IPS DF 19.7 (cell line): ENCODE results near the gene UBE2D1.

Experiments
- DNase-seq: peaks from one replicate; pipeline ENCODE4 v3.0.0-alpha.2; 2013; ENCODE audit warnings: low read depth, low spot score

Gene UBE2D1

DNA sequence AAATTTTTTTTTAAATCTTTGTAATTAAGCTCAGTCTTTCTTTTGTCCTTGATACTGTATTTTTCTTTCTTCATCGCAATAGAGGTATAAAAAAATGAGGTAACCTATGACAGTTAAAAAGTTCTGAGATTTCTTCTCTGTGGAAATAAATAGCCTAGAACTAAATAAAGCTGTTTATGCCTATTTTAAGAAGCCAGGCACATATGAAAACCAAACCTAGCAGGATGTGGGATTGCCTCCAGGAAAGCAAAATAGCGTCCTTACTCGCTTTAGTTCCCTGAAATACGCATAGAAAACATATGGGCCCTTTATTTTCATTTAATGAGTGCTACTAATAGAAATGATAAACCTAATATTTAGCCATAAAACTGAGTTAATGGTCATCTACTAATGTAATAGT, 6.6 kb downstream of the UBE2D1 start:
- DNase-seq = no peak

DNA sequence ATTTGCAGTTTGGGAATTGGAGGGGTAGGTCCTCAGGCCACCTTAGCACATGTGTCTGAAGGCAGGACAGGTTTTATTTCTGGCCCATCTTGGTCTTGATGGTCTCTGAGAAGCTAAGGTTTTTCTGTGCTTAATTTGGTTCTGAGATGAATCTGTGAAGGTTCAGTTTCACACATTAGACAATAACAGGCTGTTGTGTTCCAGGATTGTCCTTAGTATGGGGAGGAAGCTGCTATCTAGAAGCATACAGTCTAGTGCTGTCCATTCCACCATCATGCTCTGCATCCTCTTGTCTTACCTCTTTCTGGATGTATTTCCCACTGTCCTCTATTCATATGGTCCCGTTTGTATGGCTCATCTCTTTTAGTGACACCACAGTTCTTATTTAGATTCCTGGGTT, 7.1 kb downstream of the UBE2D1 start:
- no peak for DNase-seq

DNA sequence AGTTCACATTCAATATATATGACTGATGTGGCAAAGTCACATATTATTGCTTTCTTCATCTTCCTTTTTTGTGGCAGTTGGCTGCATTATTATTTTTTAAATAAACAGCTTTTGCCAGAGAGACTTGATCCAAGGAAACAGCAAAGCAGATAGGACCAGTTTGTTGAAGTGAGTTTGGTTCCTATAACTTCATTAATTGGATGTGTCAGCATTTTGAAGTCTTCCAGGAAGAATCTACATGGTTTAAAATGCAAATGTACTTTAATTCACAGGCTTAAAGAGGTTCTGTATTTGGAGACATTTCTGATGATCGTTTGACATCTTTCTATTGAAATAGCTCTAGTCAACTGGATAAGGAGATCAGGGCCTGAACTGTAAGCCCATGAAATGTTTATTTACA, 13.2 kb downstream of the UBE2D1 start:
- no peak for DNase-seq

DNA sequence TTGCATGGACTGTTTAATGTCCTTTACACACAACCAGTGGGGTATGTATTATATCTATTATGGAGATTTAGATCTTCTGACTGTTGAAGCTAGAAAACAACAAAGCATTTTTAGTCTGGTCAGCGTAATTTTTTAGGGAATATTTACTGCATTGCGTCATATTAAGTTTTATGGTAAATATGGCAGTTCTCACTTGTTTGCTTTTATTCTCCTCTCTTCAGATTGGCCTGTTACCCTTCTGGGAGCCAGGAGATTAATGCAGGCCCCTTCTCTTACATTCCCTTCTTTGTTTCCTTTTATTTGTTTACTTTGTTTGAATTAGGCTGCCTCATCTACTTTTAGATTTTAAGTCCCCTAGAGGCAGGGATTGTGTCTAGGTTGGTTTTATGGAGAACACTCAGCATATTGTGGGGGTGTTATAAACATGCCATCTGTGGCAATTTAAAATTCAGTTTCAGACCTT, 13.8 kb downstream of the UBE2D1 start:
- no peak for DNase-seq

DNA sequence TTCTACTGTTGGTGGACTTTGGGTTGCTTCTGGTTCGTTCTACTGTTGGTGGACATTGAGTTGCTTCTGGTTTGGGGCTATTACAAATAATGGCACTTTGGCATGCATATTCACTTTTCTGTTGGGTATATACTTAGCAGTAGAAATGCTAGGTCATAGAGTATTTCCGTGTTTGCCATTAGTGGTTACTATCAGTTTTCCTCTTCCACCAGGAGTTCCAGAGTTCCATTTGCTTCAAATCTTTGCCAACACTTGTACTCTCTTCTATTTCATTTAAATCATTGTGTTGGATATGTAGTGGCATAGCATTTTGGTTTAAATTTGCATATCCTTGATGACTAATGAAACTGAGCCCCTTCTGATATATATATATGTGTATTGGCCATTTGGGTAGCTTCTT, 15.2 kb downstream of the UBE2D1 start:
- no peak for DNase-seq

DNA sequence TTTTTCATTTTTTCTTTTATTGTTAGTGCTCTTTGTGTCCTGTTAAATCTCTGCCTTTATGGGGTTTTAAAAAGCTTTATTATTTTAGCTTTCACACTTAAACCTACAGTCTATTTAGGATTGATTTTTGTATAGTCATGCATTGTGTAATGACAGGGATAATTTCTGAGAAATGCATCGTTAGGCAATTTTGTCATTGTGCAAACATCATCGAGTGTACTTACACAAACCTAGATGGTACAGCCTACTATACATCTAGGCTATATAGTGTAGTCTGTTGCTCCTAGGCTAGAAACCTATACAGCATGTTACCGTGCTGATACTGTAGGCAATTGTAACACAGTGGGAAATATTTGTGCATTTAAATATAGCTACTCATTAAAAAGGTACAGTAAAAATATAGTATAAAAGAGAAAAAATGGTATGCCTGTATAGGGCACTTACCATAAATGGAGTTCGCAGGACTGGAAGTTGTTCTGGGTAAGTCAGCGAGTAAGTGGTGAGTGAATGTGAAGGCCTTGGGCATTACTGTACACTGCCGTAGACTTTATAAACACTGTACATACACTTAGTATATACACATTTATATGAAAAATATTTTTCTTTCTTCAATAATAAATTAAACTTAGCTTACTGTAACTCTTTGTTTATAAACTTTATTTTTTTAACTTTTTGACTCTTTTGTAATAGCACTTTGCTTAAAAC, 16.0 kb downstream of the UBE2D1 start:
- DNase-seq = no peak

DNA sequence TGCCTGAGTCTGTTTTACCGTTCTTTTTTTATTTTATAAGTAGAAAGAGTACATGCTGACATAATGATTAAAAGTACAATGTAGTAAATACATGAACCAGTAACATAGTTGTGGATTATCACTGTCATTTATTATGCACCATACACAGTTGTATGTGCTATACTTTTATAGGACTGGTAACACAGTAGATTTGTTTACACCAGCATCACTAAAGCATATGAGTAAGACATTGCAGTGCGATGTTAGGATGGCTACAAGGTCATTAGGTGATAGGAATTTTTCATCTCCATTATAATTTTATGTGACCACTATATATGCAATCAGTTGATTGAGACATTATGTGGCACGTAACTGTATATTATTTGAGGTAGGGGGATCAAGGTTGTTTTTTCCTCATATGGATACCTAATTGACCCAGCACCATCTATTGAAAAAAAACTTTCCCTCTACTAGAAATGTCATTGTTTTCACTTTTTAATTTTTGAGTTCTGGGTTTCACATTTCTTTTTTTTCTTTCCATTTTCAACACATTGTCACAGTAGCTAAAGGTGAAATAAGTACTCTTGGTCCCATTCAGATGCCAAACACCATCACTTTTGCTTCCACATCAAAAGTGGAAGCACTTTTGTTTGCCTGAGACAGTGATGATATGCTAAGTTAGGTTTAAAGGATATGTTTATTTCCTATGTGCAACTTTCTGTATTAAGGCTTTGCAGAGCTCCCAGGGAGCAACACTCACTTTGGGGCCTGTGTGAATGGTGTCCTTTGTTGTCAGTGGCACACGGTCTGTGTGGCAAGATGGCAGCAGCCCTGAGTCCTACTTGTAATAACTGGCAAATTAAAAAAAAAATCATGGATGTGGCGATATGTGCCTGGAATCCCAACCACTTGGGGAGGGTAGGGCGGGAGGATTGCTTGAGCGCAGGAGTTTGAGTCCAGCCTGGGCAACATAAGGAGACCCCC, 17.1 kb downstream of the UBE2D1 start:
- DNase-seq = no peak

DNA sequence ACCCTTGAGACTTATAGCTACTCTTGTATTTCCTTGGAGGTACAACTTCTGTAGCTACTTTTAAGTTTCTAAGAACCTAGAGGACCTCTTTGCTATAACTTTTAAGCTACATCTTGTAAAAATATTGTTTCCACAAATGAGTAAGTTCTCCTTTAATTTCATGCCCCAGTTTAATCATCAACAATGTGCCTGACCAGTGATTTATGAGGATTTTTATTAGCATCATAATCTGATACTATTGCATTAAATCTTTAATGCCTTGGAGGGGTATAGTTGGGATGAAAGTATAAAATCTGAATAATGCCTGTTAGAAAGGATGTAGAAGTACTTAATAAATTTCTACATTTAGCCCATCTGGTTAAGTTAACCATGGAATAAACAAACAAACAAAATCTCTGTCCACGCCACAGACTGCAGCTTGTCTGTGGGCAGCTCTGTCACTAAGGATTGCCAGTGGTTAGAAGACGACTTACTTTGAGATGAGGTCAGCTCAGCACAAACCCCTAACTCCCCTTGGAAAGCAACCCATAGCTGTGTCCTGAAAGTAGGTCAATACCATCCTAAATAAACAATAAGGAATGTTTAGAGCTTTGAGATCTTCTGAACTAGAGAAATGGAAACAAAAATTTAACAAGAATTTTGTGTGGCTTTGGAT, 18.3 kb downstream of the UBE2D1 start:
- DNase-seq = no peak

DNA sequence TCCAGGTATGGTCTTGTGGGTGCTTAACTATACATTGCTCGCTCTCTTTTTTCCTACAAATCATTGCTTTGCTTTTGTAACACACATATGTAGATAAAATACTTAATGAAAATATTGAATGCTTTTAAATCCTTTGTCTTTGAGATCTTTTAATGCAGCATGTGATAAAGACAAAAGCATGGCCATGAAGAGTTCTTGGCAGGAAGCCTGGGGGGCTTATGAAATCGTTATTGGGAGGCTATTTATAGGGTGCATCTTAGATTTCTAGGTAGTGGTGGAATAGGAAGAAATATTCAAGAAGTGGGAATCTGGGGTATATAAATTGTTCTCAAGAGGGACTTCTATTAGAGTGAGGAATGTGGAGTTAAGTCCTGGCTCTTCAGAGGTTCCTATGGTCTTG, 21.9 kb downstream of the UBE2D1 start:
- DNase-seq = no peak

DNA sequence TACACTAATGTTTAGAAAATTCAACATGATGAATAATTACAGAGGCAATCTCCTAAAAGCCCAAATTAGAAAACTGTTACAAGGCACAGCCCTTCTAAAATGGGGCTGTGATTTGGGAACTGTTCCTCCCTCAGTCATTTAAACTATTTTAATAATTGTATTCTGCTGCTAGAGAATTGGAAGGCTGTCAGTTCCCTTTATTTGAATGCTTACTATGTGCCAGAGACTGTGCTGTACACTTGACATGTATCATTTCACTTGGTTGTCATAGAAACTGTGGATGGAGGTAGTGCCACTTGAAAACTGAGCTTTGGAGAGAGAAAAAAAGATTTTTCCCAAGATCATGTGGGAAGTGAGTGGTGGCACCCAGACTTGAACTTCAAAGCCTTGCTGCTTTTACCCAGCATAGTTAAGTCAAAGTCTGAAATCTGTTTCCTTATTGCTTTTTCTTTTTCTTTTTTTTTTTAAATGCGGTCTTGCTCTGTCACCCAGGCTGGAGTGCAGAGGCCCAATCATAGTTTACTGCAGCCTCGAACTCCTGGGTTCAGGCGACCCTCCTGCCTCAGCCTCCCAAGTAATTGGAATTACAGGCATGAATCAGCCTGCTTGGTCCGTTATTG, 23.6 kb downstream of the UBE2D1 start:
- DNase-seq = no peak

DNA sequence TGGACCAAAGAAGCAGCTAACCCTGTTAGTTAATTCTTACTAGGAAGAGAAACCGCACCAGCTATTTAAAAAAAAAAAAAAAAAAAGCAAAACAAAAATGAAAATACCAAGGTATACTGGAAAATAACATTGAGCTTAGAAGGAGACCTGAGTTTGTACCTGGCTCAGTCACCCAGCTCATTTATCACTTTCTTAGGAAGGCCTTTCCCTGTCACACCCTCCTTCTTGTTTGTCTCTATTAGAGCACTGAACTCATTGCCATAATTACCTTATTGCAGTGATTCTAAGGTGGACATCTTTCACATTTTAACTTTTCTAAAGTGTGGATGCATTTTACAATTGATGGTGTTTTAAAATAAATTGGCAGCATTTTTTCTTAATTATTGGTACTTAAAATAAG, 24.1 kb downstream of the UBE2D1 start:
- DNase-seq = no peak

DNA sequence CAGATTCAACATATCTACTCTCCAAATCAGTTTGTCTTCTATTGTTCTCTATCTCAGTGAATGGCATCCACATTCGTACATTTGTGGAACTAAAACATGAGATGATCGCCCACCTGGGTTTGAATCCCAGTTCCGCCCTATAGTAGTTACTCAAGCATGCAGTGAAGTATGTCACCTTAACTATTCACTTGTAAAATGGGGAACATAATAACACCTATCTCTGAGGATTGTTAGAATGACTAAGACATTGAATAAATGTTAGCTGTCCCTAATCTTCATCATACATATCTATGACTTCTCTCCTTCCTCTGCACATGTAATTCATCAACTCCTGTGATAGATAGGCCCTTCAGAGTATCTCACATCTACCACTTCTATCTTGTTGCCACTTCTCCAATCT, 24.7 kb downstream of the UBE2D1 start:
- no peak for DNase-seq

DNA sequence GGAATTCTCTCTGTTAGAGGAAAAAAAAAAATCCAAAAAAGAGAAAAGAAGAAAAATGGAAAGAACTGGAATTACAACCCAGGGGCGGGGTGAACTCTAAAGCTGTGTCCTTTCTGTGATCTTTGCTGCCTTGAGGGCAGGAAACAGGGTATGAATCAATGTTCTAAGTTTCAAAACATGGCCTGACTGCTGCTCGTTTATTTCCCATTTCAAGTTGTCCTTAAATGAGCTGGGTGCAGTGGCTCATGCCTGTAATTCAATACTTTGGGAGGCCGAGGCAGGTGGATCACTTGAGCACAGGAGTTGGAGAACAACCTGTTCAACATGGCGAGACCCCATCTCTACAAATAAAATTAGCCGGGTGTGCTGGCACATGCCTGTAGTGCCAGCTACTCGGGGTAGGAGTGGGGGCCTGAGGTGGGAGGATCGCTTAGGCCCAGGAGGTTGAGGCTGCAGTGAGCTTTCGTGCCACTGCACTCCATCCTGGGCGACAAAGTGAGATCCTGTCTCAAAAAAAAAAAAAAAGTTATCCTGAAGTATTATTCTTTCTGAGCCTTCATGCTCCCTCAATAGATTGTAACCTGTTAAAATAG, 25.7 kb downstream of the UBE2D1 start:
- no peak for DNase-seq

DNA sequence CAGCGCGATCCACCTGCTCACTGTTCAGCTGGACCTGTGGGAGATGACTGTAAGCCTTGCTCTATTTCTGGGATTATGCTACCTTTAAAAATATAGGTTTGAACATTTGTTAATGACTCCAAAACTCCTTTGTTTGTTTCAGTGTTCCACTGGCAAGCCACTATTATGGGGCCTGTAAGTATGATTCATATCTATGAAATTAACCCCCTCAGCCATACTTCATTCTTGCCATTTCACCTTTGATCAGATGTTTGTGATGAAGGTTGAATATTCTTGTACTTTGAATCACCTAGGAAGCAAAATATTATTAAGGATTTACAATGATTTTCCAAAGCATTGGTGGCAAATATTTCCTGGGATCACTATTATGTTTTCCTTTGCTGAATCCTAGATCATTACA, 26.5 kb downstream of the UBE2D1 start:
- DNase-seq = no peak

DNA sequence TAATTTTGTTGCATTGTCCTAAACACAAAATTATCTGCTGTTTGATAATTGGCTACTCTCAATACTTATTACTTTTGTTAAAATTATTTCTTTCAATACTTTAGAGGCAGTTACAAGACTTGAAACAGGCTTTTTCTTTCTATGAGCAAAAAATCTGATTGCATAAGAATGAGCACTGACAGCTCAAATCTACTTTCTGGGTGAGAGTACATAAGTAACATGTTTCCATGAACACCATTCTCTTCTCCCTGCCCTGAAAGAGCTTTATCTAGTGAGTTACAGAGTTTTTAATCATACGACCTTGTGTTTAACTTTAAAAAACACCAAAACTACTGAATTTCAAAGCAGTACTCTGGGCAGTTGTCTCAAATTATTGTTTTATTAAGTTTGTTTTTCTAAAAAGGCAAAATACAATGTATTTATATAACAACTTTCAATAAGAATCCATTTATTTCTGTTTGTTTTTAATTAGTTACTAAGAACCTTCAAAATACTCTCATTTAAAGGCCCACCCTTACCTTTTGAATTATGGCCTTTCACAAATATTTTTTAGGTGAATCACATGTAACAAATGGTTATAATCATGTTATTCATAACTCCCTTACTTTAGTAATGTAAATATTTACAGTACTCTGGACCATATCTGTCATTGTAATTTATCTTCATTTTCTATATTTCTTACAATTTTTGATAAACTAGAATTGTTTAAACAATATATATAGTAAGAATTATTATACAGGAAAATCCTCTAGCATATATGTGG, 27.4 kb downstream of the UBE2D1 start:
- no peak for DNase-seq

DNA sequence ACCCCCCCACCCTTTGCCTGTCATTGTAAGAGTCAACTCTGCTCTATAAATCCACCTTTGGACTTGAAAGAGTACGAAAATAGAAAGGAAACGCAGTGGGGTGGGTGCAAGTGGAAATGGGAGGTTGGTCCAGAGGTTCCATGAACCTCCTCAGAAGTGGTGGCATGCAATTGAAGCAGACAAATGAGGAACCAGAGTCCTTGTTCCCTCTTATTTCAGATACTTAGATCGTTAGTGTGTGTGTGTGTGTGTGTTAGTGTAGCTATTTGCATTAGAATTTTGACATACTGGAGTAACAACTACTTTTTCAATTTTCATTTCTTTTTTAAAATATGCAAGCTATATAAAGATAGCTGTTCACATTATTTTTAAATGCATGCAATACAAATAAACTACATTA, 32.3 kb downstream of the UBE2D1 start:
- no peak for DNase-seq

DNA sequence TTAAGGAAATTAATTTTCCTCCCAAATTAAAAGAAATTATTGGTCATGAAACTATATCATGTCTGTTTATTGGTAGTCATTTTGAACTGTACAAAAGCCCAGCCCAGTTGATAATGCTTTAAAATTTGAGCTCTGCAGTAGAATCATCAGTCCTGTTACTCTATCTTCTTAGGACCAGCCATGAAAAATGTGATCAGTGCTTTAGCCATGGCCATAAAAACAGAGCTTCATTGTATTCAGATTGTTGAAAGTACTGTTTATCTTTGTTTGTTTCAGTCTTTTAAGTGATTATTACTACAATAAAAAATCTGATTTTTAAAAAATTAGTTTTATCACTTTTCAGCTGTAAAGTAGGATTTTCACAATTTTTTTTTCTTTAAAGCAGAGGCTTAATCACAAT, 36.7 kb downstream of the UBE2D1 start:
- DNase-seq = no peak

DNA sequence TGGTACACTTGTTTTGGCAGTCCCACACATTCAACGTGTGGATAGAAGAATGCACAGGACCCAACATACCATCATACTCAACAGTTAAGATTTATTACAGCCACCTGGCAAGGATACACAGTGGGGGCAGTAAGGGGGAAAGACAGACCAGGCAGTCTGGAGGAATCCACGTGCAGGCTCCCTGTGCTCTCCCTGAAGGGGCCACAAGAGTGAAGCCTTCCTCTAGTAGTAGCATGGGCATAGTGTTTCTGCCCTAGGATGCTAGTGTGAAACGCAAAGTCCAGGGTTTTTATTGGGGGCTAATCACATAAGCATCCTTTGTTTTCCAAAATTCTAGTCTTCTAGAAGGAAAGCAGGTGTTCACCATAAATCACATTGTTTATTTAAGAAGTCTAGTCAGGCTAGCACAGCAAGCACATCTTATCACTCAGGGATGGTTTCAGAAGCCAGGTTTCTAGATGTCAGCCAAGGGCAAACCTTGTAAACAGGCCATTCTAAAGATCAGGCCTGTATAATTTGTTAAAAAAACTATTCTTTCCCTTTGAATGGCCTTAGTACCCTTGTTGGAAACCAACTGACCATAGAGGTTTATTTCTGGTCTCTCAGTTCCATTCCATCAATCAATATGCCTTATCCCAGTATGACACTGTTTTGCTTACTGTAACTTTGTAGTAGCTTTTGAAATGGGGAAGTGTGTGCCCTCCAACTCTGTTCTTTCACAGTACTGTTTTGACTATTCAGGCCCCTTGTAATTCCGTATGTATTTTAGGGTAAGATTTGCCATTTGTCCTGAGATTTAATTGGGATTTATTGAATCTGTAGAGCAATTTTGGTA, 38.0 kb downstream of the UBE2D1 start:
- no peak for DNase-seq

DNA sequence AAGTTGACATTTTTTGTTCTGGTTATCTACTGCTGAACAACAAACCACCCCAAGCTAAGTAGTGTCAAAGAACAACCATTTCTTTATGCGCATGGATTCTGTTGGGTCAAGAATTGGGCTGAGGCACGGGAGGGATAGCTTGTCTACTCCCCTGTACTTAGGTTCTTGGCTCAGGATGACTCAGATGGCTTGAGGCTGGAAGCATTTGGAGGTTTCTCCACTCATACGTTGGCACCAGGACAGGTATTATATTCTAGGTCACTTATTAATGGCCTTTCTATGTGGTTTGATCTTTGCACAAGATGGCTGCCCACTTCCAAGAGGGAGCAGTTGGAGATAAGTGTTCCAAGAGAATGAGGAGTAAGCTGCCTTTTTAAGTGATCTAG, 38.6 kb downstream of the UBE2D1 start:
- no peak for DNase-seq

DNA sequence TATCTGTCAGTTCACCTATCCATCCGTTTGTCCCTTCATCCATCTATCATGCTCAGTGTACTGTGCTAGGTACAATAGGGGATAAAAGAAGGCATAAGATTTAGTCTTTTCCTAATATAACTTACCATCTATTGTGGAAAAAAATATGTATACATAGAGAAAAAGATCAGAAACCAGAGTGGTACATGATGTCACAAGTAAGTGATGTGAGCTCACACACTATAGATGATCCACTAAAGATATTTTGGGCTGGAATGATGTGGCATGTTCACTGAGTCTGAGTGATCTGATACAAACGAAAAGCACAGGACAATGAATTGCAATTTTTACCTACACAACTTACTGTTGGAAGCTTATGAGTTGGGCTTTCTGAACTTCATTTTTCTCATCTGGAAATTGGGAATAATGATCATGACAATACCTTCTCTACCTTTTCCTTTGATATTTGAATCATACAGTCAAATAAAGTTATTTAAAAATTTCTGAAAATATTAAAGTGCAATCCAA, 47.7 kb downstream of the UBE2D1 start:
- no peak for DNase-seq
